Thoracic aorta (tissue), 2 donors: ENCODE data around the gene SPATC1L. TPM values are rescaled to one million over a fixed set of nuclear protein-coding genes. Genes with fewer than 3 reads are reported as not detected.
"Not testable (repeated sequence)": the region's sequence is repeated elsewhere in the genome, so short reads cannot be mapped to it uniquely, and the experiment has no call there.

Experiments used
- ATAC-seq: fragments of 150-250 bp; one replicate; pipeline ENCODE4 v1.8.0; 2017; ENCODE audit warnings: low read depth; ENCODE audit not compliant: insufficient number of reproducible peaks, low FRiP score
- DNase-seq: peaks from one replicate; pipeline ENCODE4 v3.0.0-alpha.2; 2020; ENCODE audit warnings: low spot score
- H3K27ac ChIP-seq, 2 donors: fragments of 200-600 bp; sonication (generic); 1 replicate in 1 of 2; 2 replicates in 1 of 2; pipeline ENCODE4 v1.5.1; 2016; ENCODE audit warnings: mild to moderate bottlenecking in 2 of 2, moderate library complexity in 2 of 2
- H3K27me3 ChIP-seq: fragments of 200-600 bp; sonication (generic); replicated peaks from 2 replicates; pipeline ENCODE4 v1.6.0; 2016; ENCODE audit warnings: mild to moderate bottlenecking; ENCODE audit not compliant: insufficient read depth
- H3K36me3 ChIP-seq: fragments of 200-600 bp; sonication (generic); one replicate; pipeline ENCODE4 v1.5.1; 2016
- H3K4me1 ChIP-seq, 2 donors: fragments of 200-600 bp; sonication (generic); 1 replicate in 1 of 2; 2 replicates in 1 of 2; pipeline versions ENCODE4 v1.5.1 to v1.6.0; 2016; ENCODE audit warnings: low read depth in 2 of 2, mild to moderate bottlenecking in 1 of 2; ENCODE audit not compliant: control insufficient read depth in 1 of 2
- H3K4me3 ChIP-seq: fragments of 200-600 bp; sonication (generic); 2 replicates; pipeline ENCODE4 v1.5.1; 2016; ENCODE audit warnings: mild to moderate bottlenecking
- H3K9me3 ChIP-seq: fragments of 200-600 bp; sonication (generic); 2 replicates; pipeline ENCODE4 v1.5.1; 2016
- total RNA-seq, 2 donors: library from RNA; depleted of rRNA; stranded (reverse); fragments of >200 nt; gene quantifications; one replicate each; pipeline versions ENCODE4 v1.1.0 to v1.2.3, GENCODE V29; 2016
- TF ChIP-seq, protein P1 (sequence below): fragments of 200-600 bp; sonication (generic); IDR thresholded peaks from one replicate; pipeline ENCODE4 v1.5.1; 2019; ENCODE audit warnings: antibody characterized with exemption

SPATC1L gene
- total RNA-seq, 2 donors from 2014 or later, result 3.2 to 7.9 TPM

DNA sequence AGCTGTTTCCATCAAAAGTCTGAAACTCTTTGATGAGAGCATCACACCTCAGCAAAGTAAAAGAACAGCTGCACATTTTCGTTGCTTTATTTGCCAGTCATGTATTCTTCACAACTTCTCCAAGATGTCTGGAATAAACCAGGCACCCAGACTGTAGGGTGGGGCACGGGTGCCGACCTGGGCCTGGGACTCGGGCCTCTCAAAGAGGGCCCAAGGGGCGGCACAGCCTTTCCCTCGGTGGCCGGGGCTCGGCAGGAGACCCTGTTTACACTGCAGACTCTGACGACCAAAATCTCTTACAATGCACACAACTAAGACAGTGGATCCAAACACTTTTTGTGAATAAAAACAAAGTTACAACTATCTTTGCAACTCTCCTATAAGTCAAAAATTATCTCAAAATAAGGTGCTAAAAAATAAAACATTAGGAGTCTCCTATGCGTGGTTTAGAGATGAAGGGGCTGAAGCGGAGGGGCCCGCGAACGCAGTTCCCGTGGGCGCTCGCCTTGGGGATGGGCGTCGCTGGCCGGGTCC, 43.6 kb upstream of the SPATC1L start:
- ATAC-seq, result no peak
- H3K27me3 ChIP-seq, result no peaks in the 10 kb centered on the region
- TF ChIP-seq, protein P1, sequence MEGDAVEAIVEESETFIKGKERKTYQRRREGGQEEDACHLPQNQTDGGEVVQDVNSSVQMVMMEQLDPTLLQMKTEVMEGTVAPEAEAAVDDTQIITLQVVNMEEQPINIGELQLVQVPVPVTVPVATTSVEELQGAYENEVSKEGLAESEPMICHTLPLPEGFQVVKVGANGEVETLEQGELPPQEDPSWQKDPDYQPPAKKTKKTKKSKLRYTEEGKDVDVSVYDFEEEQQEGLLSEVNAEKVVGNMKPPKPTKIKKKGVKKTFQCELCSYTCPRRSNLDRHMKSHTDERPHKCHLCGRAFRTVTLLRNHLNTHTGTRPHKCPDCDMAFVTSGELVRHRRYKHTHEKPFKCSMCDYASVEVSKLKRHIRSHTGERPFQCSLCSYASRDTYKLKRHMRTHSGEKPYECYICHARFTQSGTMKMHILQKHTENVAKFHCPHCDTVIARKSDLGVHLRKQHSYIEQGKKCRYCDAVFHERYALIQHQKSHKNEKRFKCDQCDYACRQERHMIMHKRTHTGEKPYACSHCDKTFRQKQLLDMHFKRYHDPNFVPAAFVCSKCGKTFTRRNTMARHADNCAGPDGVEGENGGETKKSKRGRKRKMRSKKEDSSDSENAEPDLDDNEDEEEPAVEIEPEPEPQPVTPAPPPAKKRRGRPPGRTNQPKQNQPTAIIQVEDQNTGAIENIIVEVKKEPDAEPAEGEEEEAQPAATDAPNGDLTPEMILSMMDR, result no peak
- H3K4me3 ChIP-seq, result peak overlapping the region; percentile 98
- peak overlapping the region; percentile 77 to 91 for H3K27ac ChIP-seq
- H3K4me1 ChIP-seq, result peaks cover 30 to 31% of the 10 kb centered on the region in 2 donors
- H3K9me3 ChIP-seq, result no peaks in the 10 kb centered on the region
- no peaks in the 10 kb centered on the region for H3K36me3 ChIP-seq
- no peak for DNase-seq

DNA sequence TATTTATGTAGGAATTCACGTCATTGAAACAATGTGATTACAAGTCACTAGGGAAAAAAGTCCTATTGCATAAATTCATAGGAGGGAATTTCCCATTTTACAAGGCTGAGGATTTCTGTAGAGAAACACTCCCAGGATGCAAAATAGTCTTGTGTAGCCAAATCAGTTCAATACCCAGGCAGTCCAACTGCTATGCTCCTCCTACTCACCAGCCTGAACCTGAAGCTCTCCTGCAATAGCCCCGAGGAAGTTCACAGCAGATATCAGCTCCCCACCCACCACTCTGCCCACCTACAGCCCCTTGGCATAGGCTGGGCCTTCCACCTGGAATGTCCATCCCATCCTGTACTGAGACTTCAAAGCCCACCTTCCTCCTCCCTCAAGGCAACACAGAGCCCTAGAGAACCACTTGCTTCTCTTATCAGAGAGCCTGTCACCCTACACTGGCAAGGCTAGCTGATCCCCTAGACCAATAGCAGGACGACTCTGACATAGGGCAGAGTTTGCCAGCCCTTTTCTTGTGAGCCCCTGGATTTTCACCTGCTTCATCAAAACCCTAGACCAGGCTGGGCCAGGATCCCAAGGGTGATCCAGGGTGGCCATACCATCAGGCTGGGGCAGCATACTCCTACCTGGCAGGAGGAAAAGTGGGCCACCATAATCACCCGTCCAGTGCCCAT, 42.8 kb upstream of the SPATC1L start:
- H3K9me3 ChIP-seq, result no peaks in the 10 kb centered on the region
- no peaks in the 10 kb centered on the region for H3K27me3 ChIP-seq
- peak overlapping the region; percentile 98 for H3K4me3 ChIP-seq
- peaks cover 30 to 31% of the 10 kb centered on the region in 2 donors for H3K4me1 ChIP-seq
- H3K27ac ChIP-seq, result peak overlapping the region; percentile 30 to 91
- H3K36me3 ChIP-seq, result no peaks in the 10 kb centered on the region
- DNase-seq (no peak), ATAC-seq (no peak)
- TF ChIP-seq, protein P1, result no peak

DNA sequence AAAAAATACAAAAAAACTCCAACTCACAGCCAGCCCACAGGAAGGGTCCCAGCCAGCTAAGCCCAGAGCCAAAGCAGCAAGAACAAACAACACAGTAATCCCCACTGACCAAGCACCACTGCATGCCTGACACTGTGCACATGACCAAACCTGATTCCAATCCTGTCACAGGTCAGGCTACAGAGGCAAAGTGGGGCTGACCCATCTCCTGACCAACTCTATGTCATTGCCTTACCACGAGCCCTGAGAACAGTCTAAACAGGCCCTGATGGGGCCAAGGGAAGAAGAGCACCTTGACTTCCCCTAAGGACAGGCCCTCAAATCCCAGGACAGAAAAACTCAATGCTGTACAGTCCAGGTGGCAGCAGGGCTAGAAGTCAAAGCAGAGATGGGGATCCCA, 41.9 kb upstream of the SPATC1L start:
- TF ChIP-seq, protein P1, result no peak
- ATAC-seq, result no peak
- Histone ChIP-seq H3K36me3 (no peaks in the 10 kb centered on the region), H3K4me3 (peak overlapping the region; percentile 98), H3K27ac (peak overlapping the region; percentile 16 to 91), H3K9me3 (no peaks in the 10 kb centered on the region), H3K4me1 (peaks cover 30 to 31% of the 10 kb centered on the region in 2 donors), H3K27me3 (no peaks in the 10 kb centered on the region)
- no peak for DNase-seq

DNA sequence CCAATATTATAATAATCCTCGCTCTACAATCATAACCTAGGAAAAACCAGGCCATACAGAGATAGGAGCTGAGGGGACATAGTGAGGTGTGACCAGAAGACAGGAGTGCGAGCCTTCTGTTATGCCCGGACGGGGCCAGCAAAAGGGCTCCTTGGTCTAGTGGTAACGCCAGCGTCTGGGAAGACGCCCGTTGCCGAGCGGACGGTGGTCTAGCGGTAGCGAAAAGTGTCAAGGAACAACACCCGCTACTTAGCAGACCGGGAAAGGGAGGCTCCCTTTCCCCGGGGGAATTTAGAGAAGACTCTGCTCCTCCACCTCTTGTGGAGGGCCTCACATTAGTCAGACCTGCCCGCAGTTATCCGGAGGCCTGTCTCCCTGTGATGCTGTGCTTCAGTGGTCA, 39.4 kb upstream of the SPATC1L start:
- not testable (repeated sequence) for DNase-seq, H3K27ac ChIP-seq, H3K27me3 ChIP-seq, H3K4me3 ChIP-seq, H3K9me3 ChIP-seq, ATAC-seq
- Histone ChIP-seq H3K4me1 (peaks cover 25 to 30% of the 10 kb centered on the region in 2 donors), H3K36me3 (peaks cover 19% of the 10 kb centered on the region)

DNA sequence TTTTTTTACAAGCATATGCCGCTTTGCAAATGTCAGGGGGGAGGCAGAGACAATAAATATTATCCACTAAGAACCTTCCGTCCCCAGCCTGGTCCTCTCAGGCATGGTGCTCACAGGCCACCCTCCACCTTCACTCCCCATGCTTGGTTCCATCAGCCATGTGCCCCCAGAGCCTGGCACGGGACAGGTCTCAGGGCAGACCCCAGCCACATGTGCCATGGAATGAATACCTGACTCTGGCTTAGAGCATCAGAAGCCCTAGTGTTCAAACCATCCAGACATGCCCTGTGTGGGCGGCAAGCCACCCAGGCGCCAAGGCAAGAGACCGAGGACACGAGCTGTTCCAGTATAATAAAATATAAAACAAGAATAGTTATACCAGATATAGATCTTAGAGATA, 39.0 kb upstream of the SPATC1L start:
- DNase-seq, result no peak
- H3K4me1 ChIP-seq, result peaks cover 25 to 30% of the 10 kb centered on the region in 2 donors

More for the DNA sequence above, 39.0 kb upstream of the SPATC1L start:
- TF ChIP-seq, protein P1, result no peak
- H3K4me3 ChIP-seq, result no peak overlapping the region
- H3K27ac ChIP-seq, result no peak overlapping the region
- peaks cover 19% of the 10 kb centered on the region for H3K36me3 ChIP-seq
- no peaks in the 10 kb centered on the region for H3K9me3 ChIP-seq
- ATAC-seq, result no peak
- no peaks in the 10 kb centered on the region for H3K27me3 ChIP-seq
